CD8-positive, alpha-beta memory T cell (primary cell): ENCODE measurements around the gene ITGAV. TPM values are rescaled to one million over a fixed set of nuclear protein-coding genes. Genes with fewer than 3 reads are reported as not detected.

Source experiments
- polyA plus RNA-seq: library from polyadenylated mRNA; unstranded; fragments of 300-500 nt; fragmentation: Illumina TruSeq; gene quantifications from one replicate; pipeline ENCODE4 v1.2.3, GENCODE V29; 2021
- total RNA-seq, 2 experiments: library from RNA; stranded (reverse); gene quantifications; one replicate each; pipeline ENCODE4 v1.2.3, GENCODE V29; 2021

ITGAV gene
- total and polyA plus RNA-seq, 3 experiments from 2014 or later = 3.2 to 10.7 (median 8.7) TPM

Other genes with a start within 250 kb of the ITGAV start
- gene ZC3H15, start 103.8 kb upstream of the ITGAV start, total RNA-seq = 100 to 1,000 TPM; 101 to 104 TPM
- gene ZC3H15, start 103.8 kb upstream of the ITGAV start, polyA plus RNA-seq = 66.9 TPM
- under 1 TPM; 0.68 to 0.75 TPM for gene FAM171B, start 104.0 kb downstream of the ITGAV start, total RNA-seq
- gene FAM171B, start 104.0 kb downstream of the ITGAV start, polyA plus RNA-seq = 0.32 TPM